Choroid plexus epithelial cell (primary cell): ENCODE measurements around the gene ZNF136.
A peak's percentile ranks its signal among the peaks of the same experiment; 100 is the strongest.

ENCODE experiments used
- DNase-seq: peaks from one replicate; pipeline ENCODE4 v3.0.0-alpha.2; 2010; ENCODE audit warnings: low read depth
- H3K4me3 ChIP-seq: 2 replicates; pipeline ENCODE4 v1.5.1; 2011; ENCODE audit warnings: low read depth, mild to moderate bottlenecking, control low read depth, low read length, moderate library complexity
- CTCF ChIP-seq: conservative IDR thresholded peaks from 2 replicates; pipeline ENCODE4 v1.5.1; 2011; ENCODE audit warnings: low read depth, mild to moderate bottlenecking, control low read depth, inconsistent platforms, low read length, moderate library complexity

The ZNF136 gene

GRCh38 chr19:12156223-12157058, 6.5 kb upstream of the ZNF136 start, which contains the start of gene ZNF625:
ZNF625 (minus strand) TSS chr19:12156734; CDS start chr19:12156558, 176 bp downstream.
- no peak for TF ChIP-seq CTCF
- peak; percentile 79 for DNase-seq
- H3K4me3 ChIP-seq = peak within 1 kb of the TSS; percentile 88

GRCh38 chr19:12159773-12160414, 3.0 kb upstream of the ZNF136 start:
- TF ChIP-seq CTCF = no peak
- no peak for DNase-seq
- no peak overlapping the region for H3K4me3 ChIP-seq

DNA sequence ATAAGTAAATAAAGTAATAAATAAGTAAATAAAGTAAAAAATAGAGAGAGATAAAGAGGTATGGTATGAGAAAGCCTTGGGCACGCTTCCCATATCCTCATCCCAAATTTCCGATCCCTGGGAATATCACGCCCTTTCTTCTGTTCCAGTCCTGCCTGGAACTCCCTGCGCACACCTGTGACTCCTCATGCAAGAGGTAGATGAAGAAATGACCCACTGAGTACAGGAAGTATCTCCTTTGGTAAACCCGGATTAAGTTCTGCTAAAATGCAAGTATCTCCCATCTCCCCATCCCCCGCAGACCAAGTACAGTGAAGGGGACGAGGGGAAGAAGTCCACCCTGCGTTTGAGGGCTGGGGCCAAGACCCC, 399 bp upstream of the ZNF136 start:
- peak overlapping the region; percentile 88 for H3K4me3 ChIP-seq
- DNase-seq = no peak
- no peak for TF ChIP-seq CTCF

- peak overlapping the region; percentile 88 for H3K4me3 ChIP-seq
- DNase-seq = peak; percentile 34
- no peak for TF ChIP-seq CTCF
These were observed 930 bp downstream of the ZNF136 start for GRCh38 chr19:12163826-12164225.

DNA sequence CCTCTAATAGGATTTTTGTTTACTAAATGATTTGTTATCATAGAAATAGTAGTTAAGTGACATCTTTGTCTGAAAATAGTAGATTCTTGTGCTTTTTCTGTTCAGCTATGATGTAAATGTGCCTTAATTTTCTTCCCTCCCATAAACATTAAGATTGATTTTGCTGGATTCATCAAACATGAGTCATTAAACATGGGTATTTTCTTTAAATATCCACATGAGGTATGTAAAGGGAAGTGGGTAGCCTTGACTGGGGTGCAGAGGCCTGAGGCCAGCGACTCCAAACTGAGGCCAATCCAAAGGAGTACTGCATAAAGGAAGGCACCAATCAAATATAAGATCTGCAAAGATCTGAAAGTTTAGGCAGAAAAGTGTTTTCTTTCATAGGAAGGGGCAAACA, 3.7 kb downstream of the ZNF136 start:
- peak; percentile 15 for DNase-seq
- no peak overlapping the region for H3K4me3 ChIP-seq
- TF ChIP-seq CTCF = no peak

DNA sequence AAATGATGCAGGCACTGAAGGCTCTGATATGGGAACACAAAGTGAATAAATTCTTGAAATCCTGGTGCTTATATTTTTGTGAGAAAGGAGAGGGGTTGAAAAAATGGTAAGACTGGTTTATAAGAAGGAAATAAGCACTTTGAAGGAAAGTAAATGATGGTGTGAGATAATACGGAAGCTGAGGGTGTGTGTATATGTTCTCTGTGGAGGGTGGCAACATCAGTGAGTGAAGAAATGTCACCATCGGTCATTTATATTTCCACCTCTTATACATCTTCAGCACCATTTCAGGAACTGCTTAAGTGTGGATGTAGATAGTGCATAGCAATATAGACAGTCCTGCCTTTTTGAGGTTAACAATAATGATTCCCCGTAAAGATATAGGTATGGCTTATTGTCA, 17.5 kb downstream of the ZNF136 start:
- no peak for DNase-seq
- H3K4me3 ChIP-seq = no peak overlapping the region
- no peak for TF ChIP-seq CTCF

DNA sequence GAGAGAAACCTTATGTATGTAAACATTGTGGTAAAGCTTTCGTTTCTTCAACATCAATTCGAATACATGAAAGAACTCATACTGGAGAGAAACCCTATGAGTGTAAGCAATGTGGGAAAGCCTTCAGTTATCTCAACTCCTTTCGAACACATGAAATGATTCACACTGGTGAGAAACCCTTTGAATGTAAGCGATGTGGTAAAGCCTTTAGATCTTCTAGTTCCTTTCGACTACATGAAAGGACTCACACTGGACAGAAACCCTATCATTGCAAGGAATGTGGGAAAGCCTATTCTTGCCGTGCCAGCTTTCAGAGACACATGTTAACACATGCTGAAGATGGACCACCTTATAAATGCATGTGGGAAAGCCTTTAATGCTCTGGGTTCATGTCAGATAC, 24.7 kb downstream of the ZNF136 start:
- no peak for DNase-seq
- H3K4me3 ChIP-seq = no peak overlapping the region
- TF ChIP-seq CTCF = no peak
